WI38 (cell line): ENCODE measurements around the gene CNTN5.

ENCODE experiments used
- H3K4me3 ChIP-seq: 2 replicates; pipeline ENCODE4 v1.5.1; 2011; ENCODE audit warnings: low read depth, mild to moderate bottlenecking, control low read depth, low read length
- CTCF ChIP-seq: IDR thresholded peaks from 2 replicates; pipeline ENCODE4 v1.5.1; 2012; ENCODE audit warnings: low read depth, mild to moderate bottlenecking, control low read depth, low read length

CNTN5 gene

DNA sequence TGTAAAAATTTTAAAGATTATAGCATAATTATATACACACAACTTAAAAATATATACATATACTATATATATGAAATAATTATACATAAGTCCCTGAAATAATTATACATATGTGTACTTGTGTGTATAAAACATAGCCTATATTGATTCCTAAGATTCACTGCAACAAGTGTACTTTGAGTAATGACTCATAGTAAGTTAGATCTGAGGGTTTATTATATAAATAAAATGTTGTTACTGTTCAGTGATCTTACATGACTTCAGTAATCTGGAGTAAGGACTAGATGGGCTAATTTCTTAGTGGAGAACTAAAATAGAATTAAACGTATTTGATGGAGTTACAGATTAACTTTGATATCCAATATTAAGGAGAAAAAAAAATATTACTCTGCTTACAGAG lies 350.5 kb downstream of the CNTN5 start:
- TF ChIP-seq CTCF = no peak
- H3K4me3 ChIP-seq = no peak overlapping the region

DNA sequence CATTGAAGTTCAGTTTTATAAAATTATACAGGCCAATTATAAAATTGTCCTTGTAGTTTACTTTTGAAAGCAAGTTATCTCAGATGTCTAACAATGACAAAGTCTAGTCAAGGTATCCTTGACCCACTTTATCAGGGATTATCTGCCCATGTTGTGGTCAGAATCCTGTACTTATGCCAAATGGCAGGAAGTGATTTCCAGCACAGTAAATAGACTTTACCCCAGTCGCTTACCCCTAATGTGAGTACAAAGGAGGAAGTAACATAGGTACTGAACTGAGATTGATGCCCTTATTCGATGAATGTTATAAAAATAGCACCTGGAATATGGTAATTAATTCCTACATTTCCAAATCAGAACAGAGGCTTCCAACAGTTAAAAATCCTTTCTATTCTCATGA lies 355.7 kb downstream of the CNTN5 start:
- no peak for TF ChIP-seq CTCF
- no peak overlapping the region for H3K4me3 ChIP-seq

DNA sequence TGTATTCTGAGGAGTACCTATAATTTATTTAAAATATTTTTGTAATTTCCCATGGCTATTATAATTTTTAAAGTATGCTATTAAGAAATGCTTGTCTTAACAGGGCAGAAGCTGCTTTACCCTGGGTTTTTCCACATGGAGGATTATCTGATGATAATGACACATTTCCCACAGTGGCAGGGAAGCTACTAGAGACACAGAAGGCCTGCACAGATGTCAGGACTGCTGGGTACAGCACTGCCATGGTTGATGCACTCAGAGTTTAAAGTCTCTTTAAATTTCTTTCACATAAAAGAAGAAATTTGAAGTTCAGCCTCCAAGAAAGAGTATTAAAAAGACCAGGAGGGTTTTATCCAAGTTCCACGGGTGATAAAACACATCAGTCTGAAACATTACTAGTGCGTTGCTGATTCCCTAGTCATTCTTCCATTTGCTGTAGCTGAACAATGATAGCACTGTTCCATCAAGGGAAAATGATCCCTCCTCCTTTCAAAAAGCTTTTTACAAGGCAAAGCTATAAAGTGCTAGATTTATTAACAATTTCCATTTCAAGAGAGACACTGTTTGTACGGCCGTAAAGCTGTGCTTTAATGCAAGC lies 363.0 kb downstream of the CNTN5 start:
- no peak for TF ChIP-seq CTCF
- no peak overlapping the region for H3K4me3 ChIP-seq

DNA sequence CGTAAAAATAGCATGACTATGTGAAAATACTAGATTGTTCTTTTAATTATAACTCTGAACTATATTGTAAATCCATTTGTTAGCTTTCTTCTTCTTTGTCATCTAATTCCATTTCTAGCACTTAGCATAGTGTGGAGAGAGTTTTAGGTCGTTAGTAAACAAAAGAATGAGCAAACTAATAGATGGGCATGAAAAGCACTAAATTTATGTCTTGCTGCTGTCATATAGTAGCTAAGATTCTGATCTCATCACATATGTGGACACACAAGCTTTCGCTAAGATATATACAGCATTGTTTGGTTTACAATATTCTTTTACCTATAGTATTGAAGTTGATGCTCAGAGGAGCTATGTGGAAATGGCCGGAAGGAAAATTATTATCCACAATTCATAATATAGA lies 370.5 kb downstream of the CNTN5 start:
- H3K4me3 ChIP-seq = no peak overlapping the region
- TF ChIP-seq CTCF = no peak

GRCh38 chr11:99406345-99406744 lies 385.6 kb downstream of the CNTN5 start:
- no peak for TF ChIP-seq CTCF

GRCh38 chr11:99410636-99411035 lies 389.9 kb downstream of the CNTN5 start:
- H3K4me3 ChIP-seq = no peak overlapping the region
- no peak for TF ChIP-seq CTCF

More at GRCh38 chr11:99406345-99406744, 385.6 kb downstream of the CNTN5 start:
- H3K4me3 ChIP-seq = no peak overlapping the region

GRCh38 chr11:99418927-99419720 lies 398.4 kb downstream of the CNTN5 start:
- no peak for TF ChIP-seq CTCF
- H3K4me3 ChIP-seq = no peak overlapping the region
